ENCODE results near the gene ARFGEF3.

- TF ChIP-seq CTCF (conservative IDR thresholded peaks at IDR 0.05; ENCODE audit: low read depth, low read length) (no peak), EZH2 (IDR thresholded peaks at IDR 0.05; ENCODE audit: borderline replicate concordance, low read depth, low read length, poor library complexity, severe bottlenecking) (no peak)
Measured at GRCh38 chr6:138387577-138388368, 226.0 kb downstream of the ARFGEF3 start.

Measured in A673 (cell line).